Myocyte (in vitro differentiated cells): ENCODE measurements around the gene S100P. TPM values are rescaled to one million over a fixed set of nuclear protein-coding genes. Genes with fewer than 3 reads are reported as not detected.
"Not testable (repeated sequence)": the region's sequence is repeated elsewhere in the genome, so short reads cannot be mapped to it uniquely, and the experiment has no call there.

ENCODE experiments used
- DNase-seq: peaks from one replicate; pipeline ENCODE4 v3.0.0-alpha.2; 2012; ENCODE audit warnings: low read depth
- total RNA-seq: library from RNA; depleted of rRNA; stranded (reverse); fragments of >200 nt; gene quantifications from 2 replicates; pipeline ENCODE4 v1.2.3, GENCODE V29; 2014

S100P gene
- total RNA-seq, 1 donor from 2014 or later = not detected

GRCh38 chr4:6672541-6673190 lies 21.0 kb upstream of the S100P start:
- not testable (repeated sequence) for DNase-seq

GRCh38 chr4:6673191-6673659 lies 20.5 kb upstream of the S100P start:
- DNase-seq = peak; percentile 34

- DNase-seq = peak; percentile 96
Observed at GRCh38 chr4:6673660-6674499, 19.8 kb upstream of the S100P start.

- peak; percentile 24 for DNase-seq
Observed at GRCh38 chr4:6674500-6675149, 19.1 kb upstream of the S100P start.

- no peak for DNase-seq
Observed at GRCh38 chr4:6676722-6677558, 16.7 kb upstream of the S100P start.

GRCh38 chr4:6680372-6681034 lies 13.2 kb upstream of the S100P start:
- peak; percentile 28 for DNase-seq

GRCh38 chr4:6681191-6681590 lies 12.5 kb upstream of the S100P start:
- DNase-seq = no peak

- no peak for DNase-seq
Observed at GRCh38 chr4:6682862-6683590, 10.7 kb upstream of the S100P start.

GRCh38 chr4:6684656-6685055 lies 9.0 kb upstream of the S100P start:
- no peak for DNase-seq

- no peak for DNase-seq
Observed at GRCh38 chr4:6686104-6686787, 7.4 kb upstream of the S100P start.

GRCh38 chr4:6687947-6688878 lies 5.5 kb upstream of the S100P start:
- peak; percentile 43 for DNase-seq

GRCh38 chr4:6688879-6689505 lies 4.7 kb upstream of the S100P start:
- peak; percentile 97 for DNase-seq

GRCh38 chr4:6689506-6689960 lies 4.1 kb upstream of the S100P start:
- DNase-seq = no peak

GRCh38 chr4:6692379-6692778 lies 1.3 kb upstream of the S100P start:
- DNase-seq = no peak

- DNase-seq = no peak
Observed at GRCh38 chr4:6692806-6693205, 872 bp upstream of the S100P start.

GRCh38 chr4:6694177-6694901 lies 661 bp downstream of the S100P start:
- DNase-seq = no peak
